ENCODE measurements around the gene ADGRG2.
"Not testable (repeated sequence)": the region's sequence is repeated elsewhere in the genome, so short reads cannot be mapped to it uniquely, and the experiment has no call there.

Gene ADGRG2

DNA sequence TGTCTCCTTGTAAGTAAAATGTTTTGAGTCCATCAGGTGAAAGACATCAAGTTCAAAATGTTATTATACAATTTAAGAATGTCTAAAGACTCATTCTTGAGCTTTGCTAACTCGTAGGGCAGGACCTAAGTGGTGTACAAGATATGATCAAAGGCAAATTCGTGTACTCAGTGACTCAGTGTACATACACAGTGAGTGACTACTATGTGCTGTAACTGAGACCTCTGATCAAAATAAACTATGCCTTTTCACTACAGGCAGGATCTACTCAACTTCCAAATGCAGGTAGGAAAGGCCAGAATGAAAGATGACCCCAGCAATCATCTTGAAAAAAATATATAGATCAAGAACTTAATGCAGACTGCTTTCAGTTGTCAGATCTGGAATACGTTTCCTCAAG lies 49.9 kb downstream of the ADGRG2 start:
- DNase-seq: no peak

DNA sequence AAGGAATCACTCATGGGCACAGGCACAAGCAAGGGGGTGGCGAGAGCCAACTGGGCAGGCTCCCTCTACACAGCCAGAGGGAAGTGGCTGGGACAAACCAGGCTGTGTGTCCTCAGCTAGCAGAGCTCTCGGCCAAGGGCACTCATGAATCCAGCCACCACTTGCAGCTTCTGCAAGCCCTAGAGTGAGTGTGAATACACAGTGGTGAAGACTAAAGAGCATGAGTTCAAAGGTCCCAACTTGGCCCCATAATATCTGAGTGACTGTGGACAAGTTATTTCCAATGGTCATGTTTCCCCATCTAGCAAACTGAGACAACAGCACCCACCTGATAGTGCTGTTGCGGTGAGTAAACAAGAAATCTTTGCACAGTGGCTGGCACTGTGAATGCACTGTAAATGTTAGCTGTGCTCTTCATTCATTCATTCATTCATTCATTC lies 51.7 kb downstream of the ADGRG2 start:
- DNase-seq: no peak

DNA sequence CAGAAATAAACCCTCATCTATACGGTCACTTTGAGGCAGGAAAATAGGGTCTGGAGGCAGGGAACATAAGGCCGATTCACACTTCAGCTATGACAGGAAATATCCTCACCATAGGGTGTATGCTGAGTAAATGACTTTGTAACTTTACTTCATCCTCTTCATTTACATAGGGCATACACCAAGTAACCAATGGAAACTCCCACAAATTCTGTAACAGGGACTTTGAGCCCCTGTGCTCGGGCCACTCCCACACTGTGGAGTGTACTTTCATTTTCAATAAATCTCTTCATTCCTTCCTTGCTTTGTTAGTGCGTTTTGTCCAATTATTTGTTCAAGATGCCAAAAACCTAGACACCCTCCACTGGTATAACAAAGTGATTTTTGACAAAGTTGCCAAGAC lies 55.3 kb downstream of the ADGRG2 start:
- peak; percentile 9 for DNase-seq

DNA sequence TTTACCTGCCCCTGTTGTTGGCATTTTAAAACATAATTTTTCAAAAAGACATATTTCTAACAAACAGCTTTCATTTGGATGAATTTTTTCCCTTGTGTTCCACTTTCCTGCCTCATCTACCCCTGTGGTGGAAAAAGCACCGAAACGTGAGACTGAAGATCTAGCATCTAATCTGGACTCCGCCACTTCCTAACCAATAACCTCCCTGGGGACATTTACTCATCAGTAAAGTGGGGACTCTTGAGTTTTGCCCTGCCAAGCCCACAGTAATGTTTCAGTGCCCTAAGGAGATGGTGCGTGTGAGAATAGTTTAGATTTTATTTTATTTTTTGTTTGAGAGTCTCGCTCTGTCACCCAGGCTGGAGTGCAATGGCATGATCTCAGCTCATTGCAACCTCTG lies 56.7 kb downstream of the ADGRG2 start:
- DNase-seq: no peak

DNA sequence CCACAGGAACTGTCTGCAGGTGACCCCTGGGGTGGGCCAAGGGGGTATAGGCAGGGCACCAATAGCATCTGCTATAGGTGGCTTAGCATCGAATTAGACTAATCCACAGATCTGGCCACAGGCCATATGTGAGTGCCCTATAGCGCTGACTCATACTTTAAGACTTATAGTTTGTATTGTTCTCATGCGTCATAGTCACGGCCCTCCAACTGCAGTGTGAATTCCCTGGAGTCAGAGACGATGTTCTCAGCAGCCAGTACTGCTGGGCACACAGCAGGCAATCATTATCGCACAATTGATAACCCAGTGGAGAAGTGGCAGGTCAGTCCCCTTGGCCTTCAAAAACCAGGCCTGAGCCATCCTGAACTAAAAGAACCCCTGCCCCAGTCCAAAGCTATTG lies 58.1 kb downstream of the ADGRG2 start:
- no peak for DNase-seq

DNA sequence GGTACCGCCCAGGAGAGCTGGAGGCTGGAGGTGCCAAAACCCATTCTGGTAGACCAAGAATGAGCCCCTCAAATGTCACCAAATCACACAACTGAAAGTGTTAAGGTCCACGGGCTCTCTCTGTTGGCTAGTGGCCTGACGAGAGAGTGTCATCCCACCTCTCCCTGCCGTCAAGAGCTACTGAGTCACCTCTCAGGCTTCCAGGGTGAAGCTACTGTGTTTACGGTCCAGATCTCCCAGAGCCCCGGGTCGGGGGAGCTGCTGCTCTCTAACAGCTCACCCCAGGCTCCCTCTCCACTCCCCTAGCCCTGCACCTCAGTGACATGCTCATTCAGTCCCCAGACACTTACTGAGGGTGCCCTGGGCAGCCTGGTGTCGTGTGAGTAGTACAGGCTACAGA lies 59.2 kb downstream of the ADGRG2 start:
- no peak for DNase-seq

DNA sequence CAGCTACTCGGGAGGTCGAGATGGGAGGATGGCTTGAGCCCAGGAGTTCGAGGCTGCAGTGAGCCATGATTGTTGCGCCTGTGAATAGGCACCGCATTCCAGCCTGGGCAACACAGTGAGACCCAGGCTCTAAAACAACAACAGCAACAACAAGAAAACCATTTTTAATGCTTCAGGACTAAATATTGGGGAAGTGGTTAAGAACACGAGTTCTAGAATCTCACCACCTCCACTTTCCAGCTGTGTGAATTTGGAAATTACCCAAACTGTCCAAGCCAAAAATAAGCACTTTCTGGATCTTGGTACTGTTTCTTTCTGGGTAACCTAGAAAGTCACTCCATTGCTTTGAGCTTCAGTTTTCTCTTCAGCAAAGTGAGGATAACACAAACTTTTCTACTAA lies 63.2 kb downstream of the ADGRG2 start:
- DNase-seq: no peak

DNA sequence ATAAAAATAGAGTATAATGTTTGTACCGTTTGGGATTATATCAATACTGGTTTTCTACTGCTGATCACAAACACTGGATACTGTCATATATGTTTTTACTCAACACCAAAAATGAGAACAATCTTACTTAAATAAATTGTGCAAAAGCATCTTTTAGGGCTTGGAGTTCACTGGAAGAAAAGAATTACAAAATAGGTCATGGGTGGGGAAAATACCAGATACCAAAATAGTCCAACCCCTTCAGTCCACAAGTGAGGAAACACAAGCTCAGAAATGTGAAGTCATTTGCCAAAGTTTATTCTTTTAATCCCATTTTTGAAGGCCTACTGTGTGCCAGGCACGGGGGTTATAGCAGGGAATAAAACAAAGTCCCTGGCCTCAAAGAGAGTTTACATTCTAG lies 64.4 kb downstream of the ADGRG2 start:
- no peak for DNase-seq

DNA sequence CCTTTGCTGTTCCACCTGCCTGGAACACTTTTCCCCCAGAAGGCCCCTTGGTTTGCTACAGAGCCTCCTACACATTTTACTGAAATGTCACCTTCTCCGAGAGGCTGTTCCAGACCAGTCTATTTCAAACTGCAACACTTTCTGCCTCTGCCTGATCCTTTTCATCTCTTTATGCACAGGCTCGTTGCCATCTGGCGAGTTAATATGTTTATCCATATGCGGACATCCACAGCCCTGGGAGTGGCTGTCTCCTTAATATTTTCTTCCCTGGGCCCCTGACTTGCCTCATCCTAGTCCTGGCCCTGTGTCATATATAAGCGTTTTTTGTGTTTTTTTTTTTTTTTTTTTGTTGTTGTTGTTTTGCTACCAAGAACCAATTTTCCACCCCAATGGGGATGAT lies 73.2 kb downstream of the ADGRG2 start:
- no peak for DNase-seq

DNA sequence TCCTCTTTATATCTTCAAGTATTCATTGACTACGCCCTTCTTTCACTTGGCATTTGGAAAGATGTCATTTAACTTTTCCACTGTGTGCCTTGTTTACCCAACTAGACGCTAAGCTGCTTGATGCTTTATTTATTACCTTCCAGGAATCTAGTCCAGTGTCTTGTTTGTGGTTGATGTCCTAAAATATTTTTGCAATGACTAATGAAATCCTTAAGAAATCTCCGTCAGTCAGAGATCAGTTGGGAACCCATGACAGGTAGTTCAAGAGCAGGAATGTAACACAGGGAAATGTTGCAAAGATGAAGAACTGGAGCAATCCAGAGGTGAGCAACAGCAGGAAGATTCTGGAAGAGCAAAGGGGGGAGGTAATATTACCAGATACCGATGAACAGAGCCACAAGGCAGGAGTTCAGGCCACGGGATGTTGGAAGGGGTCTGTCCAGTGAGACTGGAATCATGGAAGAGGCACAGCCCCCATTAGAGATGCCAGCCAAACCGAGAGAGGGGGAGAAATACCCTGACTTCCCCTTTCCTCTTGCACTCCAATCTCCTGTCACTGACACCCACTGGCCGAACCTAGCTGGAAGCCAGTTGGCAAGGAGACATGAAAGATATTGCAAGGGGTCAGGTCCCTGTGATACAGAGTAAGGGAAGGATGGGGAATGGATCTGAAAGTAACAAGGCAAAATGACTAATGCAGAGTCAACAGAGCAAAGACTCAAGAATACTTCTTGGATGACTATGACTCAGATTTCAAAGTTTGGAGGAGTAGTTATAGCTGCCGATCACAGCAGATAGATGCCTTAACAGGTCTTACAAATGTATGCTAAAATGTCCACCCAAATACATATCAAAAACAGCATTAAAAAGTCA lies 75.7 kb downstream of the ADGRG2 start:
- peak; percentile 0 for DNase-seq

DNA sequence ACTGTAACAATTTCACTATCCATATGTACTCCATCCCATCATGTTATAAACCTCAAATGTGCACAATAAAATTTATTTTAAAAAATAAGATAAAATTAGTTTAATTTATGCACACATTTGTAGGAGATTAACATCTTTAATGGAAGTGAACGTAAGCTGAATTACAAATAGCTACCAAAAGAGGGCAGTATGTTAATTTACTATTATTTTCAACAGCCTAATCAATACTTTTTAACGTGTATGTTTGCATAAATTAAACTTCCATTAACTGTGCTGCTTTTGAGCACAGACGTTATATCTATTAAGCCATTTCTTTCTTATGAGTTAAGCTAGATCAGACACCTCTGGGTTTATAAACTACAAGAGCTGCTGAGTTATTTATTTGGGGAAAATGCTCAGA lies 81.9 kb downstream of the ADGRG2 start:
- DNase-seq: peak; percentile 3

DNA sequence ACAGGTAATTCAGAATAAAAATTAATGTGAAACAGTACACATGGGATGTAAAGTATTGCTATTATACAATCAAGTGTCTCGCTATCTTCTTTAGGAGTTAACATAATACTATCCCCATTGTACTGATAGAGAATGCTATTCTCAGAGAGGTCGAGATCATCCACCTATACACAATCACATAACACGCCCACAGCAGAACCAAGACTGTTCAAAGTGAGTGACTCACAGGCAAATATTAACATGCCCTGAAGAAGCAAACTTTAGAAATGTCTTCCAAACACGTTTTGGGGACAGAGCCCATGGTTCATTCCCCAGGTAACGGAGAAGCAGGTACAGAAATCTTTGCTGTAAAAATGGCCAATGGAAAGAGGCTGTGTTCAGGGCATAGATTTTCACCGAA lies 88.2 kb downstream of the ADGRG2 start:
- no peak for DNase-seq

DNA sequence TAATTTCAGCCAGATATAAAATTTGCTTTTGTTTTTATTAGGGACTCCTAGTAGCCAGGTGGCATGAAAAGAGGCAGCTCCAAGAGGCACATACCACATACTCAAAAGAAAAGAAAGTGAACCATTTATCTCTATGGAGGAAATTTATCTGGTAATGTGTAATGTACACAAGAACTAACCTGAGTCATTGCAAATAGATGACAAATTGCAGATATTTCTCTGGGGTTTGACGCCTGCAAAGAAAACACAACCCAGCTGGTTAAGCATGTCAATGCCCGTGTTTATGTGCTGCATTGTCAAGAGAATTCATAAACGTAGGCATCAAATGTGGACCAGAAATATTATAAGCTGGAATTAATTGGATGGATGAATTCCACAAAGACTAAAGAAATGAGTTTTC lies 91.5 kb downstream of the ADGRG2 start:
- no peak for DNase-seq

DNA sequence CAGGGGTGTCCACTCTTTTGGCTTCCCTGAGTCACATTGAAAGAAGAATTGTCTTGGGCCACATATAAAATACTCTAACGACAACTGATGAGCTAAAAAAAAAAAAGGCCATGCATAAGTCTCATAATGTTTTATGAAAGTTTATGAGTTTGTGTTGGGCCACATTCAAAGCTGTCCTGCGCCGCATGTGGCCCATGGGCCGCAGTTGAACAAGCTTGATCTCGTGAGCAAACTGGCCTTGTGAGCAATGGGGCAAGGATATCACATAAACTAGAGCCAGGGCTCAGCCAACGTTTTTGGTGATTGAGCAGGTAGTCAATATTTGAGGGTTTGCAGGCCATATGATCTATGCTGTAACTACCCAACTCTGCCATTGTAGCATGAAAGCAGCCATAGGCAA lies 93.7 kb downstream of the ADGRG2 start:
- DNase-seq: no peak

DNA sequence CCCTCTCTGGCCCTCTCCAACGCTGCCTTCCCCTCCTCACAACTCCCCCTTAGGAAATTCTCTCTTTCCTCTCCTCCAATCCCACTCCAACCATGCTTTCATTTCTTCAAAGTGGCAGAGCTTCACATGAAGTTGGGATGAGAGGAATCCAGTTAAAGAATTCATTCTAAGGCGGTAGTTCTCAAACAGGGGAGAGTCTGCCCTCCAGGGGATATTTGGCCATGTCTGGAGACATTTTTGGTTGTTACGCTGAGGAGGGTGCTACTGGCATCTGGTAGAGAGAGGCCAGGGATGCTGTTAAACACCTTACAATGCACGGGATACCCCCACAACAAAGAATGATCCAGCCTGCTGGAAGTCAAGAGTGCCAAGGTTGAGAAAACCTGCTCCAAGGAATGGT lies 97.9 kb downstream of the ADGRG2 start:
- no peak for DNase-seq

DNA sequence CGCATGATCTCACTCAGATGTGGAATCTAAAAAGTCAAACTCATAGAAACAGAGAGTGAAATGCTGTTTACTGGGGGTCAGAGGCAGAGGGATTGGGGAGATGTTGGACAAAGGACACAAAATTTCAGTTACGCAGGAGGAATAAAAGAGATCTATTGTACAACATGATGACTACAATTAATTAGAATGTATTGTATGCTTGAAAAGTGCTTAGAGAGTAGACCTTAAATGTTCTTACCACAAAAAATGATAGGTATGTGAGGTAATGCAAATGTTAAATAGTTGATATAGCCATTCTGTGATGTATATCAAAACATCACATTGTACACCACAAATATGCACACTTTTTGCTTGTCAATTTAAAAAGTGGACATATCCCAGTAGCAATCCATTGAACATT lies 102.3 kb downstream of the ADGRG2 start:
- no peak for DNase-seq

DNA sequence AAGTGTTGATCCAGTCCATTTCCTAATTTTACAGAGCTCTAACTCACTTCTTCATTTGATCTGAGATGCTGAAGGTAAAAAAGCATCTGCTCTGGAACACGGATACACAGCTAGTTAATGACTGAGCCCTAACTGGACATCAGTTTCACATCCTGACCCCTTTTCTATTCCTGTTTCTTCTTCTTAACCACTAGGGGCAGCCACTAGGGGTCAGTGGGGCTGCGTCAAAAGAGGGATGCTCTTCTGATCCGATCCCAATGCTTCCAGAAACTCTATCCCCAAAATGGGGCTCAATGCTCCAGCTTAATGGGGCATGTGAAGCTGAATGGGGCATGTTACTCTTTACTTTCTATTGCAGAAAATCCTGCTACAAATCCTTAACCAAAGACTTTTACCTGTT lies 105.0 kb downstream of the ADGRG2 start:
- peak; percentile 28 for DNase-seq

DNA sequence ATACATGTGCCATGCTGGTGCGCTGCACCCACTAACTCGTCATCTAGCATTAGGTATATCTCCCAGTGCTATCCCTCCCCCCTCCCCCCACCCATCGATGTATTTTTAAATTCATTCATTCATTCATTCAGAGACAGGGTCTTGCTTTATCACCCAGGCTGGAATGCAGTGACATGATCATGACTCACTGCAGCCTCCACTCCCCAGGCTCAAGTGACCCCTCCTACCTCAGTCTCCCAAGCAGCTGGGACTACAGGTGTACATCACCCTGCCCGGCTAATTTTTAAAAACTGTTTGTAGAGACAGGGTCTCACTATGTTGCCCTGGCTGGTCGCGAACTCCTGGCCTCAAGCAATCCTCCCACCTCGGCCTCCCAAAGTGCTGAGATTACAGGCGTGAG lies 105.7 kb downstream of the ADGRG2 start:
- not testable (repeated sequence) for DNase-seq

DNA sequence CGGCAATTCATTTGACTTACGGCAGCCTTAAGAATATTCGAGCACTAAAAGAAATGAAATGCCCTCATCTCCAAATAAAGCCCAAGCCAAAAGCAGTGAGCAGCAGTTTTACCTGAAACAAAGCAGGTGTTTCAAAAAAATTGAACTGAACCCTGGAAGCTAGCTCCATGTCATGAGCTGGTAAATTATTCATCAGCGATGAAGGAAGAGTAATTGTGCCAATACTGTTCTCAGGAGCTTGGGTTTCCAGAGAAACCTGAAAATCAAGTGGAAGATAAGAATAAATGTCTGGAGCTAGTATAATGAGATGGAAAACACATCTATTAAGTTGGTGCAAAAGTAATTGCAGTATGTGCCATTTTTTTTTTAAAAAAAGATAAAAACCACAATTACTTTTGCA lies 114.4 kb downstream of the ADGRG2 start:
- DNase-seq: no peak

DNA sequence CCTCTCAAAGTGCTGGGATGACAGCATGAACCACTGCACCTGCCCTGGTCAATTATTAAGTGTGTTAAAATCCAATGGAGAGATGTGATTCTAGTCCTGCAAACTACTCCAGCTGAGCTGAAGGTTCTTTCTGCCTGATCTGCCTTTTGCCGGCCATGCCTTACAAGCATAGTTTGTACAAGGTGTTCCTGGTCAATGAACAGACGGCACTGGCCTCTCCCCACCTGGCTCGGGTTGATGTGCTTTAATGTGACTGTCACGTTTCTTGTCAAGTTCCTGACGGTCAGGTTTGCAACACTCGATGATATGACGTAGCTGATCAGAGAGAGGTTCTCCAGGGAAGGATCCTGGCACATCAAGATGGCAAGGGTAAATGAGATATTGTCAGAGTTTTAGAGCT lies 115.3 kb downstream of the ADGRG2 start:
- no peak for DNase-seq

DNA sequence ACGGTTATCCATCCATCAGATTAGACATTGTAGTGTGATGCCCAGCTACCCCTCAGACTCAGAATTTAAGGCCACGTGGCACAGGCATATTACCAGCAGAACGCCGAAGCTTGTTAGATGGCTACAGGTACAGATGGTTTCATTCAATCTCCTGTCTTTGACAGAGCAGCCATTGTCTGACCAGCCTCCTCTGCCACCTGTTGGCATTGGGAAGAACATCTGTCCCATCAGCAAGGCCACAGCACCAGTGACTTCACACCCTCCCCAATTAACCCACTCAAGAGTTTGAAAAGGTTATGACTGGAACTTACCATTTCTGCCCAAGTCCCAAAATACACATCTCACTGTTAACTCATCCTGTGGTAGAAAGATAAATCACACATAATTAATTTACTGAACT lies 116.4 kb downstream of the ADGRG2 start:
- DNase-seq: no peak

DNA sequence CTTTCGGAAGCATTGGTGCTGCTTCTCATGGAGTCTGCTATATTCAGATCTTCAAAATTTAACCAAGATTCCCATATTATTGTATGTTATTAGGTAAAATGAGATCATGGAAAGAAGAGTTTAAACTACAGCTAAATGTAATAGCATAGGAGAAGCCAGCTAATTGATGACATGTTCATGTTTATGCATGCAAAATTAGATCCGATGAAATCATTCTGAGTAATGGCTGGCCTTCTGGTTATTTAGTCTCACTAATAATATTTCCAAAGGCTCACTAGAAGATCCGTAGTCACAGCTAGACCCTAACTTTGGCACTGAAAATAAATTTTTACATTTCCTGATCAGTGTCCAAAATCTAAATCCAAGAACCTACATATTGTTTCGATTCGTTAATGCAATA lies 118.5 kb downstream of the ADGRG2 start:
- DNase-seq: no peak

DNA sequence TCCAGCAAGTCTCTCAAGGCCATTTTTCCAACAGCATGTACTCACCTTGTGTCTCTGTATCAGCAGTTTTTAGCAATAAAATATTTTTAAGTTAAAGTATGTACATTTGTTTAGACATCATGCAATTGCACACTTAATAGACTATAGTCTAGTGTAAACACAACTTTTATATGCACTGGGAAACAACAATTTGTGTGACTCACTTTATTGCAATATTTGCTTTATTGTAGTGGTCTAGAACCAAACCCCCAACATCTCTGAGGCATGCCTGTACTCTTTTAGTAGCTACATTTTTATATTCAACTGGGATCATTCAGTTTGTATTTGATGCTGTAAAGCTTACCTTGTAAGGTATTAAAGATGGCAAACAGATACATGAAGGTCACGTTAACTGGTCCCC lies 123.6 kb downstream of the ADGRG2 start:
- no peak for DNase-seq

DNA sequence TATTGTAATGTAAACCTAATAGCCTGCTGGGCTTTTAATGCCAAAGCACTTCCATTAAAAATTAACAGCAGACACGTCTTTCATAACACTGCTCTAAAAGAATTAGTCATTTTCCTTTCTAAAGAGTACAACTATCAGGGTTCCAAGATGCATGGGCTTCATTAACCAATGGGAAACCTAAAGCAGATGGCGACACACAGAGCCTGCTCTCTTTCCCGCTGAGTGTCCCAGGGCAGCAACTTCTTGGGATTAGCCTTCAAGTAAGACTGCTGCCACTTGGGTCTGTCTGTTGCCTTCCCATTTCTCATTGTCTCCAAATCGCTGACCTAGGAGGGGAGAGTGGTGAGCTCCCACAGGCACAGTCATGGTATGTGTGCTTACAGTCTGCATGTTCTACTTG lies 124.4 kb downstream of the ADGRG2 start:
- DNase-seq: no peak

DNA sequence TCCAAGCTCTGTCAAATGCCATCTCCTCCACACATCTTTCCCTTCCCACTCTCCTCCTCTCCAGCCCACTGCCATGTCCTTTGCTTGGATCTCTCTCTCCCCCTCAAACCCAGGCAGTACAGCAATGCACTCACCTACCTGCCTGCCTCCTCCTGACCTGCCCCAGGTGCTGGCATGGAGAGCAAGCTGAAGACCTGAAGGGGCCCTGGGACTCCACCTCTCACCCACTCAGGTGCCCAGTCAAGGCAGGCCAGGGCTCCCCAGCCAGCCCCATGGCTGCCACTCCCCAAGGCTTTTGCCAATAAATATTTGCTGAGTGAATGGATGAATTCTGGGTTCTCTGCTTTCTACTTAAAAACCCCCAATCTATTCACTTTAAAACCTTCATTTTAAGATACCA lies 125.7 kb downstream of the ADGRG2 start:
- DNase-seq: no peak
